DND-41 (cell line): ENCODE measurements around the gene SLC15A1.

Experiments
- ATAC-seq: fragments of 200-7000 bp; cut with Tn5 transposase; 3 replicates; pipeline ENCODE4 v1.9.1; 2021; ENCODE audit warnings: low read depth; ENCODE audit not compliant: insufficient read depth
- DNase-seq: peaks from one replicate; pipeline ENCODE4 v3.0.0-alpha.2; 2020
- H2AFZ ChIP-seq: 2 replicates; pipeline ENCODE4 v1.6.0; 2012; ENCODE audit warnings: low read depth, low read length
- H3K27ac ChIP-seq: 2 replicates; pipeline ENCODE4 v1.5.1; 2012; ENCODE audit warnings: low read length, inconsistent platforms
- H3K27me3 ChIP-seq: fragments of 200-600 bp; sonication (generic); 2 replicates; pipeline ENCODE4 v1.6.0; 2012; ENCODE audit warnings: low read length, mild to moderate bottlenecking, inconsistent platforms; ENCODE audit not compliant: insufficient read depth, poor library complexity
- H3K36me3 ChIP-seq: 2 replicates; pipeline ENCODE4 v1.5.1; 2012; ENCODE audit warnings: low read length, inconsistent platforms; ENCODE audit not compliant: insufficient read depth
- H3K4me1 ChIP-seq: 2 replicates; pipeline ENCODE4 v1.5.1; 2012; ENCODE audit warnings: mild to moderate bottlenecking, low read length; ENCODE audit not compliant: insufficient read depth
- H3K4me2 ChIP-seq: 2 replicates; pipeline ENCODE4 v1.6.0; 2012; ENCODE audit warnings: mild to moderate bottlenecking, moderate library complexity, low read length, inconsistent platforms; ENCODE audit not compliant: insufficient read depth
- H3K4me3 ChIP-seq, 2 experiments: fragments of 200-600 bp in 1 of 2; shearing (Covaris generic) in 1 of 2; 2 replicates each; pipeline ENCODE4 v1.5.1; 2012 to 2016; ENCODE audit warnings: inconsistent platforms in 2 of 2, low read length in 2 of 2, mild to moderate bottlenecking in 2 of 2, low read depth in 1 of 2, moderate library complexity in 1 of 2
- H3K79me2 ChIP-seq: 2 replicates; pipeline ENCODE4 v1.6.0; 2012; ENCODE audit warnings: low read length, inconsistent platforms; ENCODE audit not compliant: insufficient read depth
- H3K9ac ChIP-seq: 2 replicates; pipeline ENCODE4 v1.6.0; 2012; ENCODE audit warnings: low read depth, mild to moderate bottlenecking, inconsistent platforms, low read length, moderate library complexity
- H3K9me3 ChIP-seq: 2 replicates; pipeline ENCODE4 v1.5.1; 2012; ENCODE audit warnings: low read length, moderate library complexity, mild to moderate bottlenecking, inconsistent platforms; ENCODE audit not compliant: insufficient read depth, severe bottlenecking
- H4K20me1 ChIP-seq: 2 replicates; pipeline ENCODE4 v1.6.0; 2012; ENCODE audit warnings: low read length; ENCODE audit not compliant: insufficient read depth
- EZH2 ChIP-seq: IDR thresholded peaks from 3 replicates; pipeline ENCODE4 v1.6.1; 2012; ENCODE audit warnings: borderline replicate concordance, low read depth, mild to moderate bottlenecking, moderate library complexity, low read length, inconsistent platforms; ENCODE audit not compliant: severe bottlenecking
- TF ChIP-seq, protein P1 (sequence below): IDR thresholded peaks from 2 replicates; pipeline ENCODE4 v1.5.1; 2012; ENCODE audit warnings: borderline replicate concordance, low read length, moderate library complexity, mild to moderate bottlenecking; ENCODE audit not compliant: poor library complexity, severe bottlenecking; ENCODE audit errors: extremely low read depth

Gene SLC15A1

DNA sequence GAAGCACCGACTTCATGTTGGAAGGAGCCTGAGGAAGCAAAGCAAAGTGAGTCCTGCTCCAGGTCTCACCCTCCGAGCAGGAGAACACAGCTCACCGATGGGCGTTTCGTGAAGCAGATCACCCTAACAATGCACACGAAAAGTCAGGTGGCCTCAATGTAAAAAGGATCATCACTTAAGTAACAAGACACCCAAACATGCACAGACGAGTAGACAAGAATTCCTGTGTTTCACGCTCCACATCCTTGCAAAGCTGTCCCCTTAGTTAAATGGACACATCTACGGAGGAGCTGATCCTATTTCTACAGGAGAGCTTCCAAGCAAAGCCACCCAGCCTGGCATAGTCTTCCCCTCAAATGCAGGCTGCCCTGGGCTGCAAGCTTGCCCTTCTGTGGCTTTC lies 66.2 kb downstream of the SLC15A1 start:
- DNase-seq (no peak), ATAC-seq (no peak)
- no peaks in the 10 kb centered on the region for H3K4me1 ChIP-seq
- H3K27me3 ChIP-seq, result peaks cover 7% of the 10 kb centered on the region
- no peaks in the 10 kb centered on the region for H3K9me3 ChIP-seq
- H3K4me3 ChIP-seq, result no peak overlapping the region
- H4K20me1 ChIP-seq, result no peaks in the 10 kb centered on the region
- no peak overlapping the region for H2AFZ ChIP-seq
- no peak overlapping the region for H3K27ac ChIP-seq
- no peak overlapping the region for H3K4me2 ChIP-seq
- TF ChIP-seq EZH2, result no peak
- TF ChIP-seq, protein P1, sequence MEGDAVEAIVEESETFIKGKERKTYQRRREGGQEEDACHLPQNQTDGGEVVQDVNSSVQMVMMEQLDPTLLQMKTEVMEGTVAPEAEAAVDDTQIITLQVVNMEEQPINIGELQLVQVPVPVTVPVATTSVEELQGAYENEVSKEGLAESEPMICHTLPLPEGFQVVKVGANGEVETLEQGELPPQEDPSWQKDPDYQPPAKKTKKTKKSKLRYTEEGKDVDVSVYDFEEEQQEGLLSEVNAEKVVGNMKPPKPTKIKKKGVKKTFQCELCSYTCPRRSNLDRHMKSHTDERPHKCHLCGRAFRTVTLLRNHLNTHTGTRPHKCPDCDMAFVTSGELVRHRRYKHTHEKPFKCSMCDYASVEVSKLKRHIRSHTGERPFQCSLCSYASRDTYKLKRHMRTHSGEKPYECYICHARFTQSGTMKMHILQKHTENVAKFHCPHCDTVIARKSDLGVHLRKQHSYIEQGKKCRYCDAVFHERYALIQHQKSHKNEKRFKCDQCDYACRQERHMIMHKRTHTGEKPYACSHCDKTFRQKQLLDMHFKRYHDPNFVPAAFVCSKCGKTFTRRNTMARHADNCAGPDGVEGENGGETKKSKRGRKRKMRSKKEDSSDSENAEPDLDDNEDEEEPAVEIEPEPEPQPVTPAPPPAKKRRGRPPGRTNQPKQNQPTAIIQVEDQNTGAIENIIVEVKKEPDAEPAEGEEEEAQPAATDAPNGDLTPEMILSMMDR, result no peak
- no peak overlapping the region for H3K9ac ChIP-seq
- no peaks in the 10 kb centered on the region for H3K79me2 ChIP-seq
- H3K36me3 ChIP-seq, result no peaks in the 10 kb centered on the region

DNA sequence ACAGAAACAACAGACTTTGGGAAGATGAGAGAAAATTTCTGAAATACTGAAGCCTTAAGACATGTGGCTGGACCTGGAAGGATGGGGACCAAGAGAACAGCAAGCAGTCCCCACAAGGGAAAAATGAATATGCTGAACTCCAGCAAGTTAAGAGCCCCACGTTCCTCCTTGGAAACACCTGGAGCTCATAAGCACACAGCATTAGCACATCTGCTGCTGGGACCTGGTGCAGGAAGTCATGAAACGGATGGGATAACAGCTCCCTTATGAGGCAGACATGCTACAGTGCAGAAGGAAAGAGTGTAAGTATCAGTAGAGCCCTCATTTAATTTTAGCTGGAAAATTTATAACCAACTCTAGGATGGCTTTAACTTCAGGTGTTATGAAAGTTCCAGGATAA lies 67.3 kb downstream of the SLC15A1 start:
- H3K36me3 ChIP-seq, result no peaks in the 10 kb centered on the region
- no peak overlapping the region for H3K4me2 ChIP-seq
- H3K9me3 ChIP-seq, result no peaks in the 10 kb centered on the region

DNA sequence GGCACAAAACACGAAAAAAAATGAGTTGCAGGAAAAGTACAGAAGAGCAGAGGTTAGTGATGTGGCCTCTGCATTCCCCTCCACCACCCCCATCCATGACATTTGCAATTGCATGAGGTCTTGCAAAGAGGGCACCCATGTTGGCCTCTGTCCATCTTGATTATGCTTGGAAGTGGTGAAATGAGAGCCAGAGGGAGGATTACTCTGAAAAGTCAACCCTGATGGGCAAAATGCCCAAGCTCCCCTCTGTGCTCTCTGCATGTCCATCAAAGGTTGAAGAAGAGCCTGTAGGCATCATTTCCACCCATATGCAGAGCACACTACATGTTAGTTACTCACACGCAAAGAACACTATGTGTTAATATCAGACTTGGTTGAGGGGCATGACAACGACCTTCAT lies 71.4 kb downstream of the SLC15A1 start:
- Histone ChIP-seq H3K27me3 (peaks cover 4% of the 10 kb centered on the region), H3K36me3 (no peaks in the 10 kb centered on the region), H2AFZ (no peak overlapping the region), H3K79me2 (no peaks in the 10 kb centered on the region), H3K4me3 (no peak overlapping the region), H3K27ac (no peak overlapping the region), H3K4me2 (no peak overlapping the region), H3K9me3 (no peaks in the 10 kb centered on the region), H3K9ac (no peak overlapping the region), H3K4me1 (no peaks in the 10 kb centered on the region), H4K20me1 (no peaks in the 10 kb centered on the region)
- no peak for ATAC-seq
- no peak for DNase-seq
- TF ChIP-seq, protein P1, result no peak
- no peak for TF ChIP-seq EZH2

More for the DNA sequence above, 67.3 kb downstream of the SLC15A1 start:
- ATAC-seq (no peak), DNase-seq (no peak)
- Histone ChIP-seq H2AFZ (no peak overlapping the region), H3K9ac (no peak overlapping the region), H3K27me3 (peaks cover 11% of the 10 kb centered on the region), H3K4me3 (no peak overlapping the region), H4K20me1 (no peaks in the 10 kb centered on the region), H3K4me1 (no peaks in the 10 kb centered on the region), H3K79me2 (no peaks in the 10 kb centered on the region), H3K27ac (no peak overlapping the region)
- no peak for TF ChIP-seq EZH2
- TF ChIP-seq, protein P1, result peak; percentile 20

DNA sequence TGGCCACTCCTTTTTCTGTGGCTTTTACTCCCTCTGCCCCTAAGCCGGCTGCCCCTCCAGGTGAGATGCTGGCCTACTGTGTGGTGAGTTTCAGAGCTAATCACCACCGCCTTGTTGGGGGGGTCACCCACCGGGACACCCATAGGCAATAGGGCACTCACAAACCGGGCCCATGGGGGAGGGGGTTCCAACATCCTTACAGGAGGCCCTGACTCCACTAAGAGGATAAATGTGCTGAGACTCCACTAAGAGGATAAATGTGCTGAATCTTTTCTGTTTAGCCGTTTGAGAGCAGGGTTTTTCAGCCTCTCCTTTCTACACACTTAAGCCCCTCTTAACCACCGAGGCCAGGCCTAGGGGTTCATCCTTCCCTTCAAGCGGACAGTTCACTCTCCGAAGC lies 73.7 kb downstream of the SLC15A1 start:
- H3K36me3 ChIP-seq, result no peaks in the 10 kb centered on the region
- H3K4me1 ChIP-seq, result no peaks in the 10 kb centered on the region
- no peak overlapping the region for H3K4me2 ChIP-seq
- no peaks in the 10 kb centered on the region for H3K9me3 ChIP-seq
- TF ChIP-seq EZH2, result no peak
- TF ChIP-seq, protein P1, result no peak
- ATAC-seq (no peak), DNase-seq (no peak)
- no peaks in the 10 kb centered on the region for H3K79me2 ChIP-seq
- no peak overlapping the region for H3K4me3 ChIP-seq
- peaks cover 4% of the 10 kb centered on the region for H3K27me3 ChIP-seq
- no peak overlapping the region for H2AFZ ChIP-seq
- H4K20me1 ChIP-seq, result no peaks in the 10 kb centered on the region
- no peak overlapping the region for H3K27ac ChIP-seq
- H3K9ac ChIP-seq, result no peak overlapping the region
